Endothelial cell of umbilical vein (primary cell): Measurements from ENCODE around the gene PTPRK. TPM values are rescaled to one million over a fixed set of nuclear protein-coding genes. Genes with fewer than 3 reads are reported as not detected.

ENCODE experiments used
- BruUV-seq: library from RNA; stranded (reverse); fragments of 400-500 nt; replicated peaks from 2 replicates; lab custom pipeline; 2021; lab: Mats Ljungman, UMichigan
- CTCF ChIA-PET: fragments of 300-600, 350-600 bp; sonication (Branson Sonifier 250); formaldehyde crosslinking; loops from one replicate; lab custom pipeline; 2021; ENCODE audit warnings: antibody characterized with exemption, inconsistent platforms; lab: Charles Lee
- POLR2A ChIA-PET: fragments of 300-600, 350-600 bp; sonication (Branson Sonifier 250); formaldehyde crosslinking; loops from one replicate; lab custom pipeline; 2021; ENCODE audit warnings: antibody characterized with exemption, inconsistent platforms; lab: Charles Lee
- DNase-seq: peaks from one replicate; pipeline ENCODE4 v3.0.0-alpha.2; 2011; ENCODE audit warnings: low read depth, low spot score
- FAIRE-seq: peaks from 2 replicates; lab custom pipeline; 2011; peaks lifted over from hg19 to GRCh38; lab: Jason Lieb, UNC
- H2AFZ ChIP-seq: 2 replicates; pipeline ENCODE4 v1.6.0; 2012; ENCODE audit warnings: low read depth, low read length, control low read depth, inconsistent platforms
- H3K27ac ChIP-seq: 2 replicates; pipeline ENCODE4 v1.5.1; 2011; ENCODE audit warnings: low read depth, mild to moderate bottlenecking, control low read depth, low read length, moderate library complexity; ENCODE audit not compliant: insufficient read depth
- H3K27me3 ChIP-seq, 2 experiments: 2 replicates each; pipeline versions ENCODE4 v1.6.0 to v1.6.1; 2011; ENCODE audit warnings: low read length in 2 of 2, mixed read lengths in 1 of 2; ENCODE audit not compliant: control insufficient read depth in 2 of 2, insufficient read depth in 2 of 2
- H3K36me3 ChIP-seq, 2 experiments: 2 replicates in 1 of 2; 3 replicates in 1 of 2; pipeline ENCODE4 v1.5.1; 2011; ENCODE audit warnings: low read length in 2 of 2, mild to moderate bottlenecking in 1 of 2, moderate library complexity in 1 of 2; ENCODE audit not compliant: control insufficient read depth in 2 of 2, insufficient read depth in 2 of 2; ENCODE audit errors: extremely low read depth in 1 of 2
- H3K4me1 ChIP-seq: 3 replicates; pipeline ENCODE4 v1.5.1; 2011; ENCODE audit warnings: mild to moderate bottlenecking, low read length; ENCODE audit not compliant: control insufficient read depth, insufficient read depth; ENCODE audit errors: extremely low read depth
- H3K4me2 ChIP-seq: 2 replicates; pipeline ENCODE4 v1.6.1; 2011; ENCODE audit warnings: low read length, control low read depth, mixed read lengths; ENCODE audit not compliant: insufficient read depth
- H3K4me3 ChIP-seq, 3 experiments: fragments of 200-600 bp in 1 of 3; sonication (generic), shearing (Covaris generic) in 1 of 3; replicated peaks in 1 of 3; 2 replicates each; pipeline ENCODE4 v1.5.1; 2011 to 2016; ENCODE audit warnings: control low read depth in 3 of 3, low read length in 3 of 3, mild to moderate bottlenecking in 2 of 3, inconsistent platforms in 1 of 3, low read depth in 1 of 3, moderate library complexity in 1 of 3; ENCODE audit not compliant: insufficient read depth in 1 of 3
- H3K79me2 ChIP-seq: 2 replicates; pipeline ENCODE4 v1.6.0; 2012; ENCODE audit warnings: low read length, inconsistent platforms; ENCODE audit not compliant: control insufficient read depth, insufficient read depth
- H3K9ac ChIP-seq: replicated peaks from 2 replicates; pipeline ENCODE3; 2011; ENCODE audit warnings: low read length, control low read depth; ENCODE audit not compliant: insufficient read depth; ENCODE audit errors: extremely low read depth
- H3K9me1 ChIP-seq: replicated peaks from 3 replicates; pipeline ENCODE4 v1.6.0; 2011; ENCODE audit warnings: mild to moderate bottlenecking, low read length; ENCODE audit not compliant: control insufficient read depth, insufficient read depth; ENCODE audit errors: extremely low read depth
- H3K9me3 ChIP-seq: replicated peaks from 2 replicates; pipeline ENCODE4 v1.5.1; 2012; ENCODE audit warnings: low read length, inconsistent platforms; ENCODE audit not compliant: control insufficient read depth, insufficient read depth
- H4K20me1 ChIP-seq: replicated peaks from 2 replicates; pipeline ENCODE3; 2011; ENCODE audit warnings: mild to moderate bottlenecking, low read length; ENCODE audit not compliant: control insufficient read depth, insufficient read depth; ENCODE audit errors: extremely low read depth
- EZH2 ChIP-seq: IDR thresholded peaks from 2 replicates; pipeline ENCODE4 v1.6.1; 2012; ENCODE audit warnings: borderline replicate concordance, low read depth, mild to moderate bottlenecking, moderate library complexity, low read length, inconsistent platforms; ENCODE audit not compliant: severe bottlenecking
- FOS ChIP-seq: IDR thresholded peaks from 2 replicates; pipeline ENCODE4 v1.6.1; 2011; ENCODE audit warnings: mild to moderate bottlenecking, low read length, moderate library complexity, borderline replicate concordance; ENCODE audit not compliant: insufficient read depth
- GATA2 ChIP-seq: IDR thresholded peaks from 2 replicates; pipeline ENCODE4 v1.7.0; 2011; ENCODE audit warnings: low read depth, mild to moderate bottlenecking, moderate library complexity, mixed read lengths, low read length; ENCODE audit not compliant: insufficient read length, insufficient read depth
- JUN ChIP-seq: IDR thresholded peaks from 2 replicates; pipeline ENCODE4 v1.6.1; 2011; ENCODE audit warnings: borderline replicate concordance, low read depth; ENCODE audit not compliant: insufficient read length, insufficient read depth
- MAX ChIP-seq: IDR thresholded peaks from 2 replicates; pipeline ENCODE4 v1.6.1; 2011; ENCODE audit not compliant: insufficient read depth, insufficient read length
- MYC ChIP-seq: IDR thresholded peaks from one replicate; pipeline ENCODE4 v1.6.1; 2011; ENCODE audit warnings: mild to moderate bottlenecking, low read depth, low read length
- POLR2A ChIP-seq: IDR thresholded peaks from 2 replicates; pipeline ENCODE4 v1.6.1; 2012; ENCODE audit warnings: low read depth, mild to moderate bottlenecking, control low read depth, low read length
- POLR2AphosphoS5 ChIP-seq: IDR thresholded peaks from 2 replicates; pipeline ENCODE4 v1.6.1; 2012; ENCODE audit warnings: low read depth, mild to moderate bottlenecking, control low read depth, low read length, moderate library complexity; ENCODE audit not compliant: insufficient read depth
- dilution Hi-C: fragments of 300-500 bp; cut with MboI; formaldehyde crosslinking; loops from one replicate; pipeline ENCODE4 v1.15.0; 2019; ENCODE audit warnings: low sequenced_read_pairs; ENCODE audit not compliant: extremely low pct_ligation_motif_present
- intact Hi-C: fragments of 100-400 bp; cut with micrococcal nuclease; formaldehyde crosslinking; loops from one replicate; pipeline ENCODE4 v1.10.0; 2022
- polyA plus RNA-seq, 4 experiments: library from polyadenylated mRNA; depleted of rRNA in 3 of 4; stranded (reverse) in 3 of 4; unstranded in 1 of 4; fragments of >200 nt; gene quantifications; 2 replicates each; pipeline versions ENCODE4 v1.2.1 to v1.2.3, GENCODE V29; 2011 to 2012; ENCODE audit warnings: missing spikeins in 1 of 4
- total RNA-seq: library from RNA; stranded (reverse); gene quantifications from 2 replicates; pipeline ENCODE4 v1.2.3, GENCODE V29; 2021
- TF ChIP-seq, protein P1 (sequence below), 2 donors: IDR thresholded peaks; 1 replicate in 1 of 2; 2 replicates in 1 of 2; pipeline ENCODE4 v1.5.1; 2011; ENCODE audit warnings: low read length in 2 of 2, mild to moderate bottlenecking in 2 of 2, moderate library complexity in 2 of 2, control low read depth in 1 of 2, inconsistent platforms in 1 of 2, low read depth in 1 of 2; ENCODE audit not compliant: insufficient read depth in 1 of 2; ENCODE audit errors: extremely low read depth in 1 of 2

Gene PTPRK
- total and polyA plus RNA-seq, 2 donors (not counting 3 experiments of a cell fraction or from before 2014, with no cell fraction given): 15.2 to 74.0 TPM

DNA sequence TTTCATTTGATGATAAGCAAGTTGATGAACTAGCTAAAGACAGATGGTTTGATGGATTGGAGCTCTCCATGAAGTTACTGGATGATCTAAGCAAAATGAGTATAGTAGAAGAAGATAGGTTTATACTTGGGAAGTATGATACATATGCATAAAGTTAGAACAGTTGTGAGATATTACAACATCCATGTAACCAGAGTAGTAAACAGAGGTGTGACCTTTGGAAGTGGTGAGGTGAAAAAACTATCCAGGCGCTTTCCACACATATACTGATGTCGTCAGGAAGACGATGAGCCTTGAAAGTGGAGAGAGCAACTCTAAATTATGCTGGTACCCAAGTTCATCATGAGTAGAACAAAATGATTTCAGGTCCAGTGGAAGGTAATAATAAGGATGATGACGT lies 271.0 kb downstream of the PTPRK start:
- dilution Hi-C loops: no loop called here
- Histone ChIP-seq H3K9ac (no peak overlapping the region), H3K36me3 (no peaks in the 10 kb centered on the region), H3K9me3 (no peaks in the 10 kb centered on the region), H3K79me2 (peaks cover 4% of the 10 kb centered on the region), H3K27ac (no peak overlapping the region), H2AFZ (no peak overlapping the region), H3K9me1 (no peaks in the 10 kb centered on the region), H3K27me3 (no peaks in the 10 kb centered on the region), H4K20me1 (peaks cover 5% of the 10 kb centered on the region), H3K4me3 (no peak overlapping the region), H3K4me2 (no peak overlapping the region), H3K4me1 (no peaks in the 10 kb centered on the region)
- intact Hi-C loops: no loop called here
- no TSS peak for BruUV-seq
- ChIA-PET POLR2A (no interaction called here), CTCF (interaction anchor here (1.3 kb wide), 1 partner anchor 149 kb away, joined by 4 read pairs; no protein-coding TSS in a partner anchor)
- DNase-seq: no peak
- TF ChIP-seq FOS: no peak
- no peak for TF ChIP-seq EZH2
- no peak for TF ChIP-seq POLR2A
- no peak for TF ChIP-seq POLR2AphosphoS5
- no peak for TF ChIP-seq GATA2
- TF ChIP-seq MYC: no peak
- TF ChIP-seq, protein P1, sequence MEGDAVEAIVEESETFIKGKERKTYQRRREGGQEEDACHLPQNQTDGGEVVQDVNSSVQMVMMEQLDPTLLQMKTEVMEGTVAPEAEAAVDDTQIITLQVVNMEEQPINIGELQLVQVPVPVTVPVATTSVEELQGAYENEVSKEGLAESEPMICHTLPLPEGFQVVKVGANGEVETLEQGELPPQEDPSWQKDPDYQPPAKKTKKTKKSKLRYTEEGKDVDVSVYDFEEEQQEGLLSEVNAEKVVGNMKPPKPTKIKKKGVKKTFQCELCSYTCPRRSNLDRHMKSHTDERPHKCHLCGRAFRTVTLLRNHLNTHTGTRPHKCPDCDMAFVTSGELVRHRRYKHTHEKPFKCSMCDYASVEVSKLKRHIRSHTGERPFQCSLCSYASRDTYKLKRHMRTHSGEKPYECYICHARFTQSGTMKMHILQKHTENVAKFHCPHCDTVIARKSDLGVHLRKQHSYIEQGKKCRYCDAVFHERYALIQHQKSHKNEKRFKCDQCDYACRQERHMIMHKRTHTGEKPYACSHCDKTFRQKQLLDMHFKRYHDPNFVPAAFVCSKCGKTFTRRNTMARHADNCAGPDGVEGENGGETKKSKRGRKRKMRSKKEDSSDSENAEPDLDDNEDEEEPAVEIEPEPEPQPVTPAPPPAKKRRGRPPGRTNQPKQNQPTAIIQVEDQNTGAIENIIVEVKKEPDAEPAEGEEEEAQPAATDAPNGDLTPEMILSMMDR (IDR thresholded peaks at IDR 0.05; ENCODE audit: extremely low read depth in 1 of 2, insufficient read depth in 1 of 2, low read depth in 1 of 2, low read length in 2 of 2): no peak
- TF ChIP-seq JUN: no peak
- TF ChIP-seq MAX: no peak
- no peak for FAIRE-seq
